Measurements from ENCODE around the gene DYSF. TPM values are rescaled to one million over a fixed set of nuclear protein-coding genes. Genes with fewer than 3 reads are reported as not detected.

The DYSF gene
- total RNA-seq, 1 experiment from 2014 or later, result 2.2 TPM

DNA sequence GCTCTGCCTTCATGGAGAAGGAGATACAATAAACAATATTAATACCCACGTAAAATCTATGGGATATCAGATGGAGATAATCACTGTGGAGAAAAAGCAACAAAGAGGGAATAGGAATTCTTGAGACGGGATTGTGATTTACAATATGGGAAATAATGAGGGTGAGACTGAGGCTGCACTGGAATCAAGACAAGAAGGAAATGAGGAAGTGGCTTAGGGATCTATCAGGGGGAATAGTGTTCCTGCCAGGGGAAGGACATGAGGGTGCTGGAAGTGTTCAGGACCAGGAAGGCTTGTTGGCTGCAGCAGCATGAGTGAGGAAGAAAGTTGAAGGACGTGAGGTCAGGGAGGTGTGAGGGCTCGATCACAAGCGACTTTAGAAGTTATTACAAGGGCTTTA lies 182.4 kb downstream of the DYSF start:
- Mint-ChIP-seq H3K4me1 (ENCODE audit: low read depth, unreplicated experiment) (no peaks in the 10 kb centered on the region), H3K9me3 (ENCODE audit: unreplicated experiment) (no peaks in the 10 kb centered on the region), H3K36me3 (ENCODE audit: insufficient read depth, unreplicated experiment) (no peaks in the 10 kb centered on the region), H3K4me3 (ENCODE audit: unreplicated experiment) (no peak overlapping the region), H3K27ac (ENCODE audit: unreplicated experiment) (no peak overlapping the region), H3K27me3 (ENCODE audit: insufficient read depth, unreplicated experiment) (peaks cover 4% of the 10 kb centered on the region)
- CTCF ChIA-PET, result no interaction called here
- BruUV-seq (replicated peaks), result no TSS peak
- no peaks in the 10 kb centered on the region for H3K4me1 ChIP-seq
- H3K36me3 ChIP-seq (ENCODE audit: control insufficient read depth, insufficient read depth, low read length), result no peaks in the 10 kb centered on the region
- no peak overlapping the region for H3K4me3 ChIP-seq (ENCODE audit: low read depth, low read length)
- intact Hi-C loops (cut with micrococcal nuclease; ENCODE audit: unreplicated experiment), result no loop called here
- no peak for DNase-seq
- no peaks in the 10 kb centered on the region for H3K27me3 ChIP-seq (replicated peaks; ENCODE audit: control insufficient read depth, insufficient read depth, low read length)
- H3K9me3 ChIP-seq, result no peaks in the 10 kb centered on the region
- POLR2A ChIA-PET, result no interaction called here
- TF ChIP-seq, protein P1, sequence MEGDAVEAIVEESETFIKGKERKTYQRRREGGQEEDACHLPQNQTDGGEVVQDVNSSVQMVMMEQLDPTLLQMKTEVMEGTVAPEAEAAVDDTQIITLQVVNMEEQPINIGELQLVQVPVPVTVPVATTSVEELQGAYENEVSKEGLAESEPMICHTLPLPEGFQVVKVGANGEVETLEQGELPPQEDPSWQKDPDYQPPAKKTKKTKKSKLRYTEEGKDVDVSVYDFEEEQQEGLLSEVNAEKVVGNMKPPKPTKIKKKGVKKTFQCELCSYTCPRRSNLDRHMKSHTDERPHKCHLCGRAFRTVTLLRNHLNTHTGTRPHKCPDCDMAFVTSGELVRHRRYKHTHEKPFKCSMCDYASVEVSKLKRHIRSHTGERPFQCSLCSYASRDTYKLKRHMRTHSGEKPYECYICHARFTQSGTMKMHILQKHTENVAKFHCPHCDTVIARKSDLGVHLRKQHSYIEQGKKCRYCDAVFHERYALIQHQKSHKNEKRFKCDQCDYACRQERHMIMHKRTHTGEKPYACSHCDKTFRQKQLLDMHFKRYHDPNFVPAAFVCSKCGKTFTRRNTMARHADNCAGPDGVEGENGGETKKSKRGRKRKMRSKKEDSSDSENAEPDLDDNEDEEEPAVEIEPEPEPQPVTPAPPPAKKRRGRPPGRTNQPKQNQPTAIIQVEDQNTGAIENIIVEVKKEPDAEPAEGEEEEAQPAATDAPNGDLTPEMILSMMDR (IDR thresholded peaks at IDR 0.05; ENCODE audit: insufficient read depth in 1 of 2, low read depth in 1 of 2, low read length in 1 of 2, severe bottlenecking in 1 of 2, unreplicated experiment in 1 of 2), result no peak

DNA sequence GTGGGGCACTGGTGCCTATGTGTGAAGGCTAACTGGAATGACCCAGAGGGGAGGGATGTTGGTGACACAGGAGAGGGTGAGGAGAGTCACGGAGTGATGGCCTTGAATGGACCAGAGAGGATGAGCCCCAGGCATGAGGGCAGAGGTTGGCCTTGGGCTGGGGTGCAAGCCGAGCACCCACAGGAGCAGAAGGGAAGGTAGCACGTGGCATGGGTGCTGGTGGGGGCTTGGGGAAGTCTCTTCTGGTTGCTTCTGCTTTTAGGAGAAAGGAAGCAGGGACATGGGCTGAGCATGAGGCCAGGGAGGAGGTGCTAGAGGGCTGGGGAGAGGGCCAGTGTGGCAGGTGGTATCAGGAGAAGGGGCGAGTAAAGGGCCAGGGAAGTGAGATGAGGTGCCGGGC lies 183.8 kb downstream of the DYSF start:
- BruUV-seq (replicated peaks), result no TSS peak
- Histone ChIP-seq H3K9me3 (no peaks in the 10 kb centered on the region), H3K36me3 (ENCODE audit: control insufficient read depth, insufficient read depth, low read length) (no peaks in the 10 kb centered on the region), H3K4me1 (no peaks in the 10 kb centered on the region), H3K27me3 (replicated peaks; ENCODE audit: control insufficient read depth, insufficient read depth, low read length) (no peaks in the 10 kb centered on the region), H3K4me3 (ENCODE audit: low read depth, low read length) (no peak overlapping the region)
- ChIA-PET CTCF (no interaction called here), POLR2A (no interaction called here)
- H3K4me1 Mint-ChIP-seq (ENCODE audit: low read depth, unreplicated experiment), result no peaks in the 10 kb centered on the region
- DNase-seq, result no peak
- H3K4me3 Mint-ChIP-seq (ENCODE audit: unreplicated experiment), result no peak overlapping the region
- no peak overlapping the region for H3K27ac Mint-ChIP-seq (ENCODE audit: unreplicated experiment)
- intact Hi-C loops (cut with micrococcal nuclease; ENCODE audit: unreplicated experiment), result no loop called here
- H3K9me3 Mint-ChIP-seq (ENCODE audit: unreplicated experiment), result no peaks in the 10 kb centered on the region
- H3K36me3 Mint-ChIP-seq (ENCODE audit: insufficient read depth, unreplicated experiment), result no peaks in the 10 kb centered on the region
- TF ChIP-seq, protein P1 (IDR thresholded peaks at IDR 0.05; ENCODE audit: insufficient read depth in 1 of 2, low read depth in 1 of 2, low read length in 1 of 2, severe bottlenecking in 1 of 2, unreplicated experiment in 1 of 2), result no peak
- H3K27me3 Mint-ChIP-seq (ENCODE audit: insufficient read depth, unreplicated experiment), result peaks cover 6% of the 10 kb centered on the region

DNA sequence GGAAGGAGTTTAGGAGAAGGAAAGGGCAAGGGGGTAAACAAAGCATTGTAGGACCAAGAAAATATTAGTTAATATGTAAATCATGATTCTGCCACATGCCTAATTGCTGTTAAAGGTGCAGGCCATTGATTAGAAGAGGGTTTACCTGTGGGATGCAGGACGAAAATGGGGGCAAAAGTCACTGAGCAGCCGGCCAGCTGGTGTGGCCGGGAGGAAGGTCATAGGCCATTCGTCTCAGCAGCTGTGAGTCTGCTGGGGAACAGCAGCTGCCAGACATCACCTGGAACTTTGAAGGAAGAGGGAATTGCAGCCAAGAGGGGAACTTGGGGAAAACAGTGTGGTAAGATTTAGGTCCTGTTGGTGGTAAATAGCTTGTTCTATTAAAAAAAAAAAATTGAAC lies 184.4 kb downstream of the DYSF start:
- Mint-ChIP-seq H3K27ac (ENCODE audit: unreplicated experiment) (no peak overlapping the region), H3K4me3 (ENCODE audit: unreplicated experiment) (no peak overlapping the region), H3K9me3 (ENCODE audit: unreplicated experiment) (no peaks in the 10 kb centered on the region), H3K36me3 (ENCODE audit: insufficient read depth, unreplicated experiment) (no peaks in the 10 kb centered on the region), H3K27me3 (ENCODE audit: insufficient read depth, unreplicated experiment) (peaks cover 7% of the 10 kb centered on the region), H3K4me1 (ENCODE audit: low read depth, unreplicated experiment) (no peaks in the 10 kb centered on the region)
- Histone ChIP-seq H3K36me3 (ENCODE audit: control insufficient read depth, insufficient read depth, low read length) (no peaks in the 10 kb centered on the region), H3K4me3 (ENCODE audit: low read depth, low read length) (no peak overlapping the region), H3K27me3 (replicated peaks; ENCODE audit: control insufficient read depth, insufficient read depth, low read length) (no peaks in the 10 kb centered on the region), H3K4me1 (no peaks in the 10 kb centered on the region), H3K9me3 (no peaks in the 10 kb centered on the region)
- TF ChIP-seq, protein P1 (IDR thresholded peaks at IDR 0.05; ENCODE audit: insufficient read depth in 1 of 2, low read depth in 1 of 2, low read length in 1 of 2, severe bottlenecking in 1 of 2, unreplicated experiment in 1 of 2), result no peak
- no TSS peak for BruUV-seq (replicated peaks)
- CTCF ChIA-PET, result no interaction called here
- POLR2A ChIA-PET, result no interaction called here
- DNase-seq, result no peak
- intact Hi-C loops (cut with micrococcal nuclease; ENCODE audit: unreplicated experiment), result no loop called here

Data from Caco-2 (cell line).